Endothelial cell of umbilical vein (primary cell): ENCODE measurements around the gene ELL2. TPM values are rescaled to one million over a fixed set of nuclear protein-coding genes. Genes with fewer than 3 reads are reported as not detected.

Source experiments
- BruUV-seq: library from RNA; stranded (reverse); fragments of 400-500 nt; replicated peaks from 2 replicates; lab custom pipeline; 2021; lab: Mats Ljungman, UMichigan
- CTCF ChIA-PET: fragments of 300-600, 350-600 bp; sonication (Branson Sonifier 250); formaldehyde crosslinking; loops from one replicate; lab custom pipeline; 2021; ENCODE audit warnings: antibody characterized with exemption, inconsistent platforms; lab: Charles Lee
- POLR2A ChIA-PET: fragments of 300-600, 350-600 bp; sonication (Branson Sonifier 250); formaldehyde crosslinking; loops from one replicate; lab custom pipeline; 2021; ENCODE audit warnings: antibody characterized with exemption, inconsistent platforms; lab: Charles Lee
- DNase-seq: peaks from one replicate; pipeline ENCODE4 v3.0.0-alpha.2; 2011; ENCODE audit warnings: low read depth, low spot score
- FAIRE-seq: peaks from 2 replicates; lab custom pipeline; 2011; peaks lifted over from hg19 to GRCh38; lab: Jason Lieb, UNC
- H2AFZ ChIP-seq: 2 replicates; pipeline ENCODE4 v1.6.0; 2012; ENCODE audit warnings: low read depth, low read length, control low read depth, inconsistent platforms
- H3K27ac ChIP-seq: 2 replicates; pipeline ENCODE4 v1.5.1; 2011; ENCODE audit warnings: low read depth, mild to moderate bottlenecking, control low read depth, low read length, moderate library complexity; ENCODE audit not compliant: insufficient read depth
- H3K27me3 ChIP-seq, 2 experiments: 2 replicates each; pipeline versions ENCODE4 v1.6.0 to v1.6.1; 2011; ENCODE audit warnings: low read length in 2 of 2, mixed read lengths in 1 of 2; ENCODE audit not compliant: control insufficient read depth in 2 of 2, insufficient read depth in 2 of 2
- H3K36me3 ChIP-seq, 2 experiments: 2 replicates in 1 of 2; 3 replicates in 1 of 2; pipeline ENCODE4 v1.5.1; 2011; ENCODE audit warnings: low read length in 2 of 2, mild to moderate bottlenecking in 1 of 2, moderate library complexity in 1 of 2; ENCODE audit not compliant: control insufficient read depth in 2 of 2, insufficient read depth in 2 of 2; ENCODE audit errors: extremely low read depth in 1 of 2
- H3K4me1 ChIP-seq: 3 replicates; pipeline ENCODE4 v1.5.1; 2011; ENCODE audit warnings: mild to moderate bottlenecking, low read length; ENCODE audit not compliant: control insufficient read depth, insufficient read depth; ENCODE audit errors: extremely low read depth
- H3K4me2 ChIP-seq: 2 replicates; pipeline ENCODE4 v1.6.1; 2011; ENCODE audit warnings: low read length, control low read depth, mixed read lengths; ENCODE audit not compliant: insufficient read depth
- H3K4me3 ChIP-seq, 3 experiments: fragments of 200-600 bp in 1 of 3; sonication (generic), shearing (Covaris generic) in 1 of 3; replicated peaks in 1 of 3; 2 replicates each; pipeline ENCODE4 v1.5.1; 2011 to 2016; ENCODE audit warnings: control low read depth in 3 of 3, low read length in 3 of 3, mild to moderate bottlenecking in 2 of 3, inconsistent platforms in 1 of 3, low read depth in 1 of 3, moderate library complexity in 1 of 3; ENCODE audit not compliant: insufficient read depth in 1 of 3
- H3K79me2 ChIP-seq: 2 replicates; pipeline ENCODE4 v1.6.0; 2012; ENCODE audit warnings: low read length, inconsistent platforms; ENCODE audit not compliant: control insufficient read depth, insufficient read depth
- H3K9ac ChIP-seq: replicated peaks from 2 replicates; pipeline ENCODE3; 2011; ENCODE audit warnings: low read length, control low read depth; ENCODE audit not compliant: insufficient read depth; ENCODE audit errors: extremely low read depth
- H3K9me1 ChIP-seq: replicated peaks from 3 replicates; pipeline ENCODE4 v1.6.0; 2011; ENCODE audit warnings: mild to moderate bottlenecking, low read length; ENCODE audit not compliant: control insufficient read depth, insufficient read depth; ENCODE audit errors: extremely low read depth
- H3K9me3 ChIP-seq: replicated peaks from 2 replicates; pipeline ENCODE4 v1.5.1; 2012; ENCODE audit warnings: low read length, inconsistent platforms; ENCODE audit not compliant: control insufficient read depth, insufficient read depth
- H4K20me1 ChIP-seq: replicated peaks from 2 replicates; pipeline ENCODE3; 2011; ENCODE audit warnings: mild to moderate bottlenecking, low read length; ENCODE audit not compliant: control insufficient read depth, insufficient read depth; ENCODE audit errors: extremely low read depth
- FOS ChIP-seq: IDR thresholded peaks from 2 replicates; pipeline ENCODE4 v1.6.1; 2011; ENCODE audit warnings: mild to moderate bottlenecking, low read length, moderate library complexity, borderline replicate concordance; ENCODE audit not compliant: insufficient read depth
- GATA2 ChIP-seq: IDR thresholded peaks from 2 replicates; pipeline ENCODE4 v1.7.0; 2011; ENCODE audit warnings: low read depth, mild to moderate bottlenecking, moderate library complexity, mixed read lengths, low read length; ENCODE audit not compliant: insufficient read length, insufficient read depth
- JUN ChIP-seq: IDR thresholded peaks from 2 replicates; pipeline ENCODE4 v1.6.1; 2011; ENCODE audit warnings: borderline replicate concordance, low read depth; ENCODE audit not compliant: insufficient read length, insufficient read depth
- POLR2A ChIP-seq: IDR thresholded peaks from 2 replicates; pipeline ENCODE4 v1.6.1; 2012; ENCODE audit warnings: low read depth, mild to moderate bottlenecking, control low read depth, low read length
- dilution Hi-C: fragments of 300-500 bp; cut with MboI; formaldehyde crosslinking; loops from one replicate; pipeline ENCODE4 v1.15.0; 2019; ENCODE audit warnings: low sequenced_read_pairs; ENCODE audit not compliant: extremely low pct_ligation_motif_present
- intact Hi-C: fragments of 100-400 bp; cut with micrococcal nuclease; formaldehyde crosslinking; loops from one replicate; pipeline ENCODE4 v1.10.0; 2022
- polyA plus RNA-seq, 4 experiments: library from polyadenylated mRNA; depleted of rRNA in 3 of 4; stranded (reverse) in 3 of 4; unstranded in 1 of 4; fragments of >200 nt; gene quantifications; 2 replicates each; pipeline versions ENCODE4 v1.2.1 to v1.2.3, GENCODE V29; 2011 to 2012; ENCODE audit warnings: missing spikeins in 1 of 4
- total RNA-seq: library from RNA; stranded (reverse); gene quantifications from 2 replicates; pipeline ENCODE4 v1.2.3, GENCODE V29; 2021
- TF ChIP-seq, protein P1 (sequence below), 2 donors: IDR thresholded peaks; 1 replicate in 1 of 2; 2 replicates in 1 of 2; pipeline ENCODE4 v1.5.1; 2011; ENCODE audit warnings: low read length in 2 of 2, mild to moderate bottlenecking in 2 of 2, moderate library complexity in 2 of 2, control low read depth in 1 of 2, inconsistent platforms in 1 of 2, low read depth in 1 of 2; ENCODE audit not compliant: insufficient read depth in 1 of 2; ENCODE audit errors: extremely low read depth in 1 of 2

The ELL2 gene
- total and polyA plus RNA-seq, 2 donors (not counting 3 experiments of a cell fraction or from before 2014, with no cell fraction given): 6.8 to 26.0 TPM

DNA sequence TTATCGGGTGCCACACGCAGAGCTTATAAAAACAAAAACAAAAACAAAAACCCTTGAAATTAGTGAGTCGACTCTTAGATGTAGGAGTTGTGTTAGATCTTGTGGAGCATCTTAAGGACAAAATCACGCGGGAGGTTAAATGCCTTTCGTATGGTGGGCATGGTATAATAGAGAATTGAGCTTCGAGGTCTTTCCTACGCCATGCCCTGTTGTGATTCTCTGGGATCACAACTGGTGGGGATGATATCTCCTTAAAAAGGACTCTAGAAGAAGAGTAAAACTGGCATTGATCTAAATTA, 773 bp upstream of the ELL2 start:
- Histone ChIP-seq H3K36me3 (no peaks in the 10 kb centered on the region), H3K4me3 (peak overlapping the region in 2 of 3 experiments; percentile 73 to 94), H3K9me3 (no peaks in the 10 kb centered on the region), H3K4me1 (peaks cover 12% of the 10 kb centered on the region), H3K4me2 (peak overlapping the region; percentile 61), H3K9me1 (no peaks in the 10 kb centered on the region), H3K79me2 (peaks cover 35% of the 10 kb centered on the region), H3K27ac (peak overlapping the region; percentile 67), H4K20me1 (no peaks in the 10 kb centered on the region), H2AFZ (peak overlapping the region; percentile 94), H3K27me3 (no peaks in the 10 kb centered on the region), H3K9ac (peak overlapping the region; percentile 92)
- POLR2A ChIA-PET: interaction anchor here (0.6 kb wide), 1 partner anchor 87 kb away, joined by 9 read pairs; no protein-coding TSS in a partner anchor
- dilution Hi-C loops (loop anchor here (25.0 kb wide), 1 partner anchor 375 kb away; no protein-coding TSS in a partner anchor), intact Hi-C loops (loop anchor here (5.0 kb wide), 3 partner anchors 230 to 445 kb away; partner anchors contain the start of genes RFESD and RHOBTB3)
- FAIRE-seq (no peak), DNase-seq (no peak)
- TSS peak; percentile 86 for BruUV-seq
- TF ChIP-seq JUN (no peak), GATA2 (no peak), POLR2A (no peak), FOS (no peak)
- TF ChIP-seq, protein P1, sequence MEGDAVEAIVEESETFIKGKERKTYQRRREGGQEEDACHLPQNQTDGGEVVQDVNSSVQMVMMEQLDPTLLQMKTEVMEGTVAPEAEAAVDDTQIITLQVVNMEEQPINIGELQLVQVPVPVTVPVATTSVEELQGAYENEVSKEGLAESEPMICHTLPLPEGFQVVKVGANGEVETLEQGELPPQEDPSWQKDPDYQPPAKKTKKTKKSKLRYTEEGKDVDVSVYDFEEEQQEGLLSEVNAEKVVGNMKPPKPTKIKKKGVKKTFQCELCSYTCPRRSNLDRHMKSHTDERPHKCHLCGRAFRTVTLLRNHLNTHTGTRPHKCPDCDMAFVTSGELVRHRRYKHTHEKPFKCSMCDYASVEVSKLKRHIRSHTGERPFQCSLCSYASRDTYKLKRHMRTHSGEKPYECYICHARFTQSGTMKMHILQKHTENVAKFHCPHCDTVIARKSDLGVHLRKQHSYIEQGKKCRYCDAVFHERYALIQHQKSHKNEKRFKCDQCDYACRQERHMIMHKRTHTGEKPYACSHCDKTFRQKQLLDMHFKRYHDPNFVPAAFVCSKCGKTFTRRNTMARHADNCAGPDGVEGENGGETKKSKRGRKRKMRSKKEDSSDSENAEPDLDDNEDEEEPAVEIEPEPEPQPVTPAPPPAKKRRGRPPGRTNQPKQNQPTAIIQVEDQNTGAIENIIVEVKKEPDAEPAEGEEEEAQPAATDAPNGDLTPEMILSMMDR (IDR thresholded peaks at IDR 0.05; ENCODE audit: extremely low read depth in 1 of 2, insufficient read depth in 1 of 2, low read depth in 1 of 2, low read length in 2 of 2): no peak
- CTCF ChIA-PET: interaction anchor here (0.8 to 2.9 kb wide), 4 partner anchors 12 to 784 kb away, joined by 3 to 9 read pairs (median 3); no protein-coding TSS in a partner anchor
